Erythroblast (primary cell): ENCODE data around the gene IKZF3.

Experiments
- DNase-seq, 2 experiments: peaks; one replicate each; lab custom pipeline; 2025; lab: John Stamatoyannopoulos, UW
- GATA1 ChIP-seq: IDR thresholded peaks from 2 replicates; pipeline ENCODE4 v1.6.1; 2011; ENCODE audit warnings: low read depth, mild to moderate bottlenecking, control low read depth, low read length, moderate library complexity
- POLR2A ChIP-seq: IDR thresholded peaks from 2 replicates; pipeline ENCODE4 v1.6.1; 2011; ENCODE audit warnings: mild to moderate bottlenecking, low read length

IKZF3 gene

DNA sequence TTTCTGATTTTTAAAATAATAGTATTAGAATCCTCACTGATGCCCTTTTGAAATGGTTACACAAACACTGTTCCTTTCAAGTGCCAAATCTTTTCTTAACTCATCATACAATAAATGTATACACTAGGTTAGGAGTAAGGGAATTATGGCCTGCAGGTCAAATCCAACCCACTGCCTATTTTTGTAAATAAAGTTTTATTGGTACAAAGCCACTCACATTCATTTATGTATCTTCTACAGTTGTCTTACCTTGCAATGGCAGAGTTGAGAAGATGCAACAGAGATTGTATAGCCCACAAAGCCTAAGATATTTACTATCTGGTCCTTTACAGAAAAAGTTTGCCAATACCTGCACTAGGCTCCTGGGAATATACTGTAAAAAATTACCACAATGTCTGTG is 47.8 kb downstream of the IKZF3 start:
- DNase-seq, result no peak
- TF ChIP-seq POLR2A, result no peak
- no peak for TF ChIP-seq GATA1

DNA sequence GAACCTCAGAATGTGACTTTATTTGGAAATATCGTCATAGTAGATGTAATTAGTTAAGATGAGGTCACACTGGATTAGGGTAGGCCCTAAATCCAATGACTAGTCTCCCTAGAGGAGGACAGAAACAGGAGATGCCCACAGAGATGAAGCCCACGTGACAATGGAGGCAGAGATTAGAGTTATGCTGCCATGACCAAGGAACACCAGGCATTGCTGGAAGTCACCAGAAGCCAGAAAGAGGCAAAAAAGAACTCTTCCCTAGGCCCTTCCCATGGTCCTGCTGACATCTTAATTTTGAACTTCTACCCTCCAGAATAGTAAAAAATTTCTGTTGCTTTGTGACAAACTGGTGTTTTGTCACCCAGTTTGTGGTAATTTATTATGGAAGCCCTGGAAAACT is 49.6 kb downstream of the IKZF3 start:
- DNase-seq, result no peak
- no peak for TF ChIP-seq POLR2A
- TF ChIP-seq GATA1, result no peak

DNA sequence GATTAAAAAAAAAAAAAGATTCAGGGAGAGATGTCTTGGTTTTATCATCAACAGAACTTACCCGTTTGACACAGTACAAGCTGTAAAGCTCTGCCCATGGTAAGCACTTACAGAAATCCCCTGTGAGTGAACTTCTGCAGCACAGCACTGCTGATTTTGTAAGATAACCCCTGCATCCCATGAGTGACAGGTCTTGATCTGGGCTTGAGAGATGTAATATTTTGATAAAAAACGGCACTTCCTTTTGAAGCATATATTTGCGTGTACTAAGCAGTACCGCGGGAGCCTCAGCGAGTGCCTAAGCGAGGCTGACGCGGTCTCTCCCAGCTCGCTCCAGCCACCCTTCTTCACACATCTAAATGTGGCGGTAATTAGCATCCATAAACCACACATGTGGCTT is 50.5 kb downstream of the IKZF3 start:
- DNase-seq, result no peak
- no peak for TF ChIP-seq GATA1
- TF ChIP-seq POLR2A, result no peak

DNA sequence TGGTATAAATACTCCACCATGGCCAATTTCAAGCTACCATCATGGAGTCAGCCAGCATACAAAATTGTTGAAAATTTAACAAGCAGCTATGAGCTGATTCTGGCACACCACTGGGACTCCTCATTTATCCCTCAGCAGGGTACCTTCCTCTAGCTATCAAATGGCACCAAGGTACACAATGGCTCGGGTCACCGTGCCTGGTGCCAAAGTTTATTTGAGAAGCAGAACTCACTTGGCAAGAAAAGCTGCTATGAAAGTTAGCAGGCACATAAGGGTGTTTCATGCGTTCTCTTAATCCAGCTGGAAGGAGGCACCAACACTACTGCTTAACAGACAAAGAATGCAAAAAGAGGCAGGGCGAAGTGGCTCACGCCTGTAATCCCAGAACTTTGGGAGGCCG is 51.6 kb downstream of the IKZF3 start:
- TF ChIP-seq POLR2A (no peak), GATA1 (no peak)

DNA sequence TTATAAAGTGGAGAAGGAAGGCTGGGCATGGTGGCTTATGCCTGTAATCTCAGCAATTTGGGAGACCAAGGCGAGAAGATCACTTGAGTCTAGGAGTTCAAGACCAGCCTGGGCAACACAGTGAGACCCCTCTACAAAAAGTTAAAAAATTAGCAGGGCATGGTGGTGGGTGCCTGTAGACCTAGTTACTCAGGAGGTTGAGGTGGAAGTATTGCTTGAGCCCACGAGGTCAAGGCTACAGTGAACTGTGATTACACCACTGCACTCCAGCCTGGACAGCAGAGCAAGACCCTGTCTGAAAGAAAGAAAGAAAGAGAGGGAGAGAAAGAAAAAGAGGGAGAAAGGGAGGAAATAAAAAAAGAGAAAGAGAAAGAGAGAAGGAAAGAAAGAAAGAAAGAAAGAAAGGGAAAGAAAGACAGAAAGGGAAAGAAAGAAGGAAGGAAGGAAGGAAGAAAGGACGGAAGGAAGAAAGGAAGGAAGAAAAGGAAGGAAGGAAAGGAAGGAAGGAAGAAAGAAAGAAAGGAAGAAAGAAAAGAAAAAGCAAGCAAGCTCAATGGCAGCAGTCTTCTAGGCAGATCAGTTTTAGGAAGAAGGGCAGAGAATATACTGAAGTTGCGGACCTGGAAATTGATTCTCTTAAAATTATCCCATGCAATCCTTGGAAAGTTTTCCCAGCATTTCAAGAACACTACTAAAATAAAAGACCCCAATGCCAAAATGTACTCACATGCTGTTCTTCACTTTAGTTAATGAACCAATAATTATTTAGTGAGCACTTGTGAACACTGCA is 53.0 kb downstream of the IKZF3 start:
- DNase-seq, result no peak
- no peak for TF ChIP-seq GATA1
- TF ChIP-seq POLR2A, result no peak

More for the DNA sequence above, 51.6 kb downstream of the IKZF3 start:
- no peak for DNase-seq

DNA sequence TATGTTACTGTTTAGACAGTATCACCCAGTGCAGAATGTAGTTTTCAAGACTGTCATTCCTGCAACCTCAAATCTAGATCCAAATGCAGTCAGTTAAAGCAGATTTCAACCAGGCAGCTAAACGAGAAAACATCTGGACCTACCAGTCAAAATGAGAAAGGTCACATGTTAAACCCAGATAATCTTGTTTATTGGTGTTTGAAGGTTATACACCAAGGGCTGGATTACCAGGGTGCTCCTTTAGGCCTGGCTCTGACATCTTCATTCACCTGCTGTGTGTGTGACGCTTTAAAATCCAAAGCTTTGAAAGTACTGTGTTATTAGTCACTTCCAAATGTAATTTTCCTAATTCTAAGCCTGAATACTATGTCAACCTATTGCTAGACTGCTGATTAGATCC is 54.9 kb downstream of the IKZF3 start:
- DNase-seq, result no peak
- TF ChIP-seq GATA1 (no peak), POLR2A (no peak)

DNA sequence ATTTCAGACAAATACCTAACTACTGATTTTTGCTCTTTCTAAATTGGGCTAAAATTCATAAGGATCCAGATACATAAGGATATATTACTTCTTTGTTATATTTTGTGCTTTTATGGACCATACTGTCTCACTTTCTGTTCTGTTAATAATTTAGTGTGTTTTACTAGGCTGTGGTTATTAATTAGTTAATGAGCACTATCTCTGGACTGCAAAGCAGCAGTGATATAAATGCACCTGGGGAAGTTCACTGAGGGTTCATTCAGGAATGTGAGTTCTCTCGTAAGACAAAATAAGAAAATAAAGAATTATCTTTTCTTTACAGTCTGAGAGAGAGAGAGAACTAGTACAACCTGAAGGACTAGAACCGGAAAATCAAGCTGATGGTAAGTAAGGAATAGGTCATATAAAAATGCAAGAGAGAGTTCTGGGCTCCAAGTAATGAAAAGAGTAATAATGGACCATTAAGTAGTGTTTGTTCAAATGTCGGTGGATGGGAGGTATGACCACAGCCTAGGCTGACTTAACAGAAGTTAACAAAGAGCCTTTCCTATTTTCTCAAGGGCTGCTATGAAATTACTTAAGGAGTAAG is 55.6 kb downstream of the IKZF3 start:
- TF ChIP-seq GATA1 (no peak), POLR2A (no peak)
- no peak for DNase-seq

DNA sequence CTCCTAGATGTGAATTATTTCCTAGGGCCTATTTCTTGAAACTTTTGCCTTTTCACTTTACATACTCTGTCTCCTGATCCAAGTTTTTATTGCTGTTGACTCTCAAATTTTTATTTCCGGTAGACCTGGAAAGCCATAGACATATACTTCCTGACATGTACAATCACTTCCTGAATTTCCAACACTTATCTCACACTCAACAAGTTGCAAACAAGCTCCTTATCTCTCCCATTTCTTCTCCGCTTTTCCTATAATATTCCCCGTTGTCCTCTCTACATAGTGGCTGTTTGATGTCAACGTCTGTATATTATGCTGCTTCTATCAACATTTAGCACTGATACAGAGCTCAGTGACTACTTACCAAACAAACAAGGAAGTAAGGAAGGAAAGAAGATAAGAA is 59.3 kb downstream of the IKZF3 start:
- TF ChIP-seq GATA1 (no peak), POLR2A (no peak)
- no peak for DNase-seq

DNA sequence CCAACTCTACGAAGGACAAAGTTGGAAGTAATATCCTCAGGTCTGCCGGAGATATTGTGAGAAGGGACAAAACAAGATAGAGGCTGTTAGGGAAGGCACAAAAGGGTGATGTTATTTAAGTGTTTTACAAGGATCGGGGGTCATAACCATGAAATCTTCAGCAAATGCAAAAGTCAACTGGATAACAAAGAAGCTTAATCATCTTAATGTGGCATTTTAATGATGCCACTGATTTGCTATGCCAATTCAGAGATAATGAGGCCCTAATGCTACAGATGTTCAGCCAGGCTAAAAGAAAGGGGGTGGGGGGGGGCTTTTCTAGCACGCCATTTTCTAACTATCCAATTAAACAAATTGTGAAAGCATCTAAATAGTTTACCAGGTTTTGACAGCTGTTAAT is 63.1 kb downstream of the IKZF3 start:
- no peak for TF ChIP-seq GATA1
- no peak for TF ChIP-seq POLR2A
- no peak for DNase-seq

DNA sequence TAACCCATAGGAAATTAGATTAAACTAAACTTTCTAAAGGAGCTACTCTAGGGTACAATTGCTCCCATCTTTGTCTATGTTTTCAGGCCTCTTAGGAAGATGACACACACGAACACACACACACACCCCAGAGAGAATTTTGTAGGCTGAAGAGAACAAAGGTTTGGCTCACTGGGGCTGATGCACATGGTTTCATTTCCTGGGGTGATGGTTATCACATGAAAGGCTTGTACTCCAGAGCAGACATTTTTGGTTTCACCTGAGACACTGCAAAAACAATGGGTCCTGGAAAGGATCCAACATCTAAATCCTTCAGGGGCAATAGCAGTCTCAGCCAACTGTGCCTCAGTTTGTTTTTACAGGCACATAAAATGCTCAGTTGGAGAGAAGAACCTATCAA is 63.6 kb downstream of the IKZF3 start:
- no peak for DNase-seq

DNA sequence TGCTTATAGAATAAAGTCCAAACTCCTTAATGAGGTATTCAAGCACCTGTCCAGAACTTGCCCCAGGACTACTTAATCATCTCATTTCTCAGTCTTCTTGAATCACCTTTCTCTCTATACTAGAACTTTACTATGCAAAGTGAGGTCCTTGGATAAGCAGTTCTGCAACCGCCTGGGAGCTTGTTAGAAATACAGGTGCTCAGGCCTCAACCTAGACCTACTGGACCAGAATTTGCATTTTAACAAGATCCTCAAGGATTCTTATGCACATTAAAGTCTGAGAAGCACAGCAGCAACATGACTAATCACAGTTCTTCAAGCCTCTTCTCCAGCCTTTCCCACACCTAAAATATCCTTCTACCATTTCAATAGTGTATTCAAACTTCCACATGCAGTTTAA is 64.7 kb downstream of the IKZF3 start:
- DNase-seq, result no peak
- TF ChIP-seq GATA1 (no peak), POLR2A (no peak)

More for the DNA sequence above, 63.6 kb downstream of the IKZF3 start:
- no peak for TF ChIP-seq POLR2A
- TF ChIP-seq GATA1, result no peak

DNA sequence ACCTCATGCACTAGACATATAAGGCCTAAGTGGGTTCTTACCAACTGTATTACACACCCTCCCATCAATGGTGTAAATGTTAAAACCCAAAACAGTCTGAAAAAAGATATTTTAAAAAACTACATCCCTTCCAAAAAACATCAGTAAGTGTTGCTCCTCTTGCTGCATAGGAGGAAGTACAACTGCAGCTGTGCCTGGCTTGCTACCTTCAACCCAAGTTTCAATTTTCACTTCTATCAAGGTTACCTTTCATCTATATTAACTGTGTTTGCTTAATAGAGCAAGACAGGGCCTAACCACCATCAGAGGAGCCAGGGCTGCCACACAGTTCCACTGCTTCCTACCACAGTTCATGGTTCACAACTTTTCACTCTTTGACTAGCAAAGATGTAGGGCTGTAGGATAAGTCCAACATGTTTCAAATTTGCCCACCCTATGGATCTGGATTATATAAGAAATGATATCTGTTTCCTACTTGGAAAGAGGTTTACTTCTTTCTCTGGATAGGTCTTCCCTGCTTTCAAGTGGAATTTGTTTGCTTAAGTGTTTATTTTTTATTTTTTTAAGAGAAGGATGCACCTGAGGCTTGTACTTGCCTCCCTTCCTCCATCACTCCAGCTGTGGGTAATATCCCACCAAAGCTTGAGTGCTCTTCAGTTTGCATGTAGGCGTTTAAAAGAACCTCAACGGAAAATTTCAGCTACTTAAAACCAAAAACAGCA is 69.7 kb downstream of the IKZF3 start:
- DNase-seq, result no peak

DNA sequence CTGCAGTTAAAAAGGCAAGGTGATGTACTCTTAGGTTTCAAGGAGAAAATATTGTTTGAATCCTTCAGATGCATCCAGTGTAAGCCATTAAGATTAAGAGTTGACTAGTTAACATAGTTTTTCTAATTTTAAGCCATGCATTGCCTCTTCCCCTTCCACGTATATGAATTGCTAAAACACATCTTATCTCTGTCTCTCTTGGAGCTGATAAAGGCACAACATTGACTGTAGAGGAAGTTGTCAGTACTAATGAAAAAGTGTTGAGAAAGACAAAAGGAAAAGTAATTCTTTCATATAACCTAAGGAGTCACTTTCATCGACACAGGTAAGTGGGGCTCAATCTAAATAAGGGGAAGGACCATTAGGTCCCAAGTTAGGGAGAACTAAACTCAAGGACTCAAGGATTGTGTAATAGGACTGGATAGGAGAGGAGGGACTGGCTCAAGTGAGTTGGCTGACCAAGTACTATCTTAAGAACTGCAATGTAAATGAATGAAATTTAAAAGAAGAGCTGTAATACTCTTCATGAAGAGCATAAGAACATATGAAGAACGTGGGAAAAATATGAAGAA is 70.7 kb downstream of the IKZF3 start:
- TF ChIP-seq GATA1 (no peak), POLR2A (no peak)

More for the DNA sequence above, 69.7 kb downstream of the IKZF3 start:
- TF ChIP-seq POLR2A, result no peak
- TF ChIP-seq GATA1, result no peak

DNA sequence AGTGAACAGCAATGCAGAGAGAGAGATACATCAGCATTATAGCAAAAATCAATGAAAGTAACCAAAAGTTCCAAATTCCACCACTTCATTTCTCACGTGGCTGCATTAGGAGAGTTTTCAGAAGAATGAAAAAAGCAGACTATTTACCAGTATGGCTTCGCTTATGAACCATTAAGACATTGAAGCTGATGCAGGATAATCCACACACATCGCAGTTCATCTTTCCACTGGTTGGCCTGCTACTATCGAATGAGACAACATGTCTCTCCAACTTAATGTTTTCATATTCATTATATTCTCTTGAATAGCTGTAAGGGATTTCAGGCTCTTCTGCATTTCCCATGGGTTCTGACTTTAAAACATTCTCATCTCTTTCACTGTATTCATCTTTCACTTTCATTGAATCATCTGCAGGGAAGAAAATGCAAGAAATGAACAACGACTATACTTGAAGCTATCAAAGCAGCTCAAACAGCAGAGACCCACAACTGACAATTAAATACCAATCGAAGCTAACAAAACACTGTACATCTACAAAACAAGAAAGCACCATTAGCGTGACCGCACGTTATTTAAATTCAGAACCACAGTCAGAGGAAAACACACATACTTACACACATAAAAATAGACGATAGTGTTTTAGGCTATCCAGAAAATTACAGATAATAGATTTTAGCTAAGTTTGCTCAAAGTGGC is 71.4 kb downstream of the IKZF3 start:
- TF ChIP-seq POLR2A (no peak), GATA1 (no peak)

More for the DNA sequence above, 70.7 kb downstream of the IKZF3 start:
- DNase-seq, result no peak

More for the DNA sequence above, 71.4 kb downstream of the IKZF3 start:
- no peak for DNase-seq
